GM12878 (cell line): Measurements from ENCODE around the gene STAT3. TPM values are rescaled to one million over a fixed set of nuclear protein-coding genes. Genes with fewer than 3 reads are reported as not detected.
"Not testable (repeated sequence)": the region's sequence is repeated elsewhere in the genome, so short reads cannot be mapped to it uniquely, and the experiment has no call there.

ENCODE experiments used
- ATAC-seq: fragments of 200-7000 bp; cut with Tn5 transposase; 3 replicates; pipeline ENCODE4 v1.9.1; 2020; ENCODE audit warnings: mild to moderate bottlenecking, moderate library complexity
- BruUV-seq: library from RNA; stranded (reverse); fragments of 400-500 nt; replicated peaks from 2 replicates; lab custom pipeline; 2021; lab: Mats Ljungman, UMichigan
- CTCF ChIA-PET: fragments of 300-600 bp; sonication (Branson Sonifier 250); formaldehyde crosslinking; extraction: SDS; loops from one replicate; lab custom pipeline; 2021; ENCODE audit warnings: inconsistent platforms; lab: Yijun Ruan, JAX
- POLR2A ChIA-PET: fragments of 350-600 bp; formaldehyde crosslinking; extraction: SDS; loops from one replicate; lab custom pipeline; 2021; ENCODE audit warnings: inconsistent platforms; lab: Charles Lee
- RAD21 ChIA-PET: fragments of 300-600 bp; sonication (Branson Sonifier 250); formaldehyde crosslinking; loops from one replicate; lab custom pipeline; 2023; ENCODE audit warnings: antibody characterized with exemption; ENCODE audit not compliant: unreplicated experiment; lab: Charles Lee
- SMC1A ChIA-PET: fragments of 300-600 bp; sonication (Branson Sonifier 250); formaldehyde crosslinking; loops from one replicate; lab custom pipeline; 2023; ENCODE audit not compliant: unreplicated experiment, uncharacterized antibody; lab: Charles Lee
- DNase-seq: peaks from one replicate; pipeline ENCODE4 v3.0.0-alpha.2; 2011; ENCODE audit warnings: low read depth, low spot score
- FAIRE-seq: peaks from 3 replicates; lab custom pipeline; 2011; peaks lifted over from hg19 to GRCh38; lab: Jason Lieb, UNC
- H2AFZ ChIP-seq: 2 replicates; pipeline ENCODE4 v1.6.0; 2011; ENCODE audit warnings: low read depth, low read length, control low read depth; ENCODE audit not compliant: control insufficient read depth
- H3K27ac ChIP-seq: 2 replicates; pipeline ENCODE4 v1.5.1; 2011; ENCODE audit warnings: control low read depth; ENCODE audit not compliant: control insufficient read depth, insufficient read depth
- H3K27me3 ChIP-seq, 2 experiments: replicated peaks in 1 of 2; 2 replicates each; pipeline versions ENCODE4 v1.6.0 to v1.6.1; 2011; ENCODE audit warnings: low read length in 1 of 2; ENCODE audit not compliant: control insufficient read depth in 2 of 2, insufficient read depth in 2 of 2
- H3K36me3 ChIP-seq, 2 experiments: 2 replicates each; pipeline ENCODE4 v1.5.1; 2011; ENCODE audit warnings: low read length in 1 of 2; ENCODE audit not compliant: control insufficient read depth in 2 of 2, insufficient read depth in 2 of 2
- H3K4me1 ChIP-seq: 2 replicates; pipeline ENCODE4 v1.6.1; 2011; ENCODE audit warnings: mild to moderate bottlenecking, low read length, moderate library complexity, mixed read lengths; ENCODE audit not compliant: control insufficient read depth, insufficient read depth
- H3K4me2 ChIP-seq: 2 replicates; pipeline ENCODE4 v1.6.0; 2011; ENCODE audit warnings: control low read depth; ENCODE audit not compliant: control insufficient read depth, insufficient read depth
- H3K4me3 ChIP-seq: fragments of 200-600 bp; sonication (generic); 2 replicates; pipeline ENCODE4 v1.5.1; 2016
- H3K79me2 ChIP-seq: 2 replicates; pipeline ENCODE4 v1.6.0; 2011; ENCODE audit warnings: low read length; ENCODE audit not compliant: control insufficient read depth, insufficient read depth
- H3K9ac ChIP-seq: 2 replicates; pipeline ENCODE4 v1.8.0; 2011; ENCODE audit warnings: low read length, control low read depth, mixed read lengths; ENCODE audit not compliant: control insufficient read depth, insufficient read depth
- H3K9me3 ChIP-seq: replicated peaks from 3 replicates; pipeline ENCODE4 v1.5.1; 2011; ENCODE audit warnings: mild to moderate bottlenecking, low read length; ENCODE audit not compliant: control insufficient read depth, insufficient read depth
- H4K20me1 ChIP-seq: 2 replicates; pipeline ENCODE4 v1.6.0; 2011; ENCODE audit not compliant: control insufficient read depth, insufficient read depth
- BHLHE40 ChIP-seq, 2 experiments: fragments of 450-650 bp in 1 of 2; IDR thresholded peaks; 2 replicates each; pipeline ENCODE4 v1.6.1; 2011 to 2017; ENCODE audit warnings: low read depth in 2 of 2, borderline replicate concordance in 1 of 2, improper control_type of control experiment in 1 of 2, low read length in 1 of 2, mild to moderate bottlenecking in 1 of 2
- HDAC6 ChIP-seq: fragments of 200-600 bp; sonication (generic); IDR thresholded peaks from one replicate; pipeline ENCODE4 v1.8.0; 2017; ENCODE audit warnings: antibody characterized with exemption; ENCODE audit not compliant: unreplicated experiment
- PML ChIP-seq: IDR thresholded peaks from 2 replicates; pipeline ENCODE4 v1.6.1; 2012; ENCODE audit warnings: low read length, inconsistent platforms
- TCF3 ChIP-seq: IDR thresholded peaks from 2 replicates; pipeline ENCODE4 v1.6.1; 2012; ENCODE audit warnings: low read depth, mild to moderate bottlenecking, low read length, borderline replicate concordance; ENCODE audit not compliant: insufficient read depth
- WGBS: methylation state at CpG from one replicate; pipeline ENCODE4 v1.1.6; 2016; ENCODE audit warnings: low lambda C conversion rate; ENCODE audit not compliant: insufficient replicate concordance, insufficient coverage; ENCODE audit errors: missing lambda C conversion rate; 5-methylcytosine and 5-hydroxymethylcytosine counted together
- in situ Hi-C: fragments of 300-500 bp; cut with MboI; formaldehyde crosslinking; loops from 9 replicates; pipeline ENCODE4 v1.14.3; 2018; ENCODE audit warnings: mixed read lengths
- intact Hi-C: fragments of 100-400 bp; cut with micrococcal nuclease; formaldehyde crosslinking; loops from one replicate; pipeline ENCODE4 v1.14.2; 2022; ENCODE audit not compliant: unreplicated experiment
- polyA plus RNA-seq, 11 experiments: library from polyadenylated mRNA; depleted of rRNA in 4 of 11; unstranded in 6 of 11; stranded (reverse) in 5 of 11; fragments of >200 nt; fragmentation: Nextera tagmentation in 4 of 11; fragmentation: Illumina TruSeq in 1 of 11; extraction: Ambion mirVana in 4 of 11; extraction: Trizol in 1 of 11; gene quantifications; 1 replicate in 1 of 11; 2 replicates in 10 of 11; pipeline versions ENCODE4 v1.2.1 to v1.2.3, GENCODE V29; 2011 to 2016; ENCODE audit warnings: inconsistent platforms in 2 of 11, missing spikeins in 2 of 11, low read depth in 1 of 11
- total RNA-seq, 4 experiments: library from RNA; depleted of rRNA in 3 of 4; stranded (reverse); fragments of >200 nt in 3 of 4; fragmentation: Illumina TruSeq in 1 of 4; extraction: Trizol in 1 of 4; gene quantifications; 2 replicates each; pipeline versions ENCODE4 v1.2.1 to v1.2.3, GENCODE V29; 2013 to 2021
- TF ChIP-seq, protein P1 (sequence below): fragments of 450-650 bp; IDR thresholded peaks from 2 replicates; pipeline ENCODE4 v1.6.1; 2017; ENCODE audit warnings: mild to moderate bottlenecking
- TF ChIP-seq, protein P2 (sequence below): fragments of 450-650 bp; IDR thresholded peaks from 2 replicates; pipeline ENCODE4 v1.6.1; 2016; ENCODE audit warnings: mild to moderate bottlenecking

The STAT3 gene
- total and polyA plus RNA-seq, 10 of the 15 experiments (the other 5 are each of a cell fraction or from before 2014, with no cell fraction given) = 18.4 to 96.4 (median 60.9) TPM

DNA sequence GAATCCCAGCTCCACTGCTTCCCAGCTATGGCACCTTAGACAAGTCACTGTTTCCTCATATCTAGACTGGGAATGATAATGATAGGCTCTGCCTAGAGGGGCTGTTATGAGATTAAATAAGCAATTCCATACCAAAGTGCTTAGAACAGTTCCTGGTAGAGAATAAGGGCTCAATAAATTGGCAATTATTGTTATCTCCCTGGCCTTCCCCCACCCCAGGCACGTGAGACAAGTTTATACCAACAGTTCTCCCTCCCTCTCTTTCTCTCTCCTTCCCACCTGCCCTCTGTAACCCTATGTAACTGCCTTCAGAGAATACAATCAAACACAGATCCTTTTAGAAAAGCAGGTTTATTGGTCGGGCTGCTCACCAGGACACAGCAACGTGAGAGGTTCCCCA, 13.9 kb upstream of the STAT3 start:
- no peak for DNase-seq
- no peak overlapping the region for H3K4me3 ChIP-seq
- ChIA-PET CTCF (interaction anchor here (0.5 to 16.2 kb wide), 23 partner anchors 9 to 439 kb away, joined by 3 to 732 read pairs (median 8); partner anchors contain the start of genes KCNH4 and STAT3), POLR2A (interaction anchor here (1.2 kb wide), 1 partner anchor 67 kb away, joined by 5 read pairs; no protein-coding TSS in a partner anchor), RAD21 (interaction anchor here (1.4 to 11.0 kb wide), 10 partner anchors 10 to 113 kb away, joined by 6 to 373 read pairs (median 10); partner anchors contain the start of genes STAT3 and STAT5A), SMC1A (interaction anchor here (0.6 to 22.3 kb wide), 18 partner anchors 9 to 220 kb away, joined by 3 to 528 read pairs (median 5); partner anchors contain the start of genes KCNH4 and STAT3)
- WGBS = 45% methylated on average over 3 of the region's 3 CpGs
- no peak overlapping the region for H3K27ac ChIP-seq
- H3K9me3 ChIP-seq = no peaks in the 10 kb centered on the region
- H3K79me2 ChIP-seq = no peaks in the 10 kb centered on the region
- no peak overlapping the region for H3K4me2 ChIP-seq
- FAIRE-seq = no peak
- H3K9ac ChIP-seq = no peak overlapping the region
- no peaks in the 10 kb centered on the region; the same call in 1 of the 2 replicates for H3K4me1 ChIP-seq
- H3K27me3 ChIP-seq = no peaks in the 10 kb centered on the region
- TF ChIP-seq BHLHE40 (IDR thresholded peaks at IDR 0.05; ENCODE audit: borderline replicate concordance in 1 of 2, low read depth in 2 of 2, low read length in 1 of 2) (peak in 1 of 2 experiments; percentile 20; a peak in 1 of 4 replicates), PML (no peak), HDAC6 (no peak), TCF3 (no peak)
- TF ChIP-seq, protein P1, sequence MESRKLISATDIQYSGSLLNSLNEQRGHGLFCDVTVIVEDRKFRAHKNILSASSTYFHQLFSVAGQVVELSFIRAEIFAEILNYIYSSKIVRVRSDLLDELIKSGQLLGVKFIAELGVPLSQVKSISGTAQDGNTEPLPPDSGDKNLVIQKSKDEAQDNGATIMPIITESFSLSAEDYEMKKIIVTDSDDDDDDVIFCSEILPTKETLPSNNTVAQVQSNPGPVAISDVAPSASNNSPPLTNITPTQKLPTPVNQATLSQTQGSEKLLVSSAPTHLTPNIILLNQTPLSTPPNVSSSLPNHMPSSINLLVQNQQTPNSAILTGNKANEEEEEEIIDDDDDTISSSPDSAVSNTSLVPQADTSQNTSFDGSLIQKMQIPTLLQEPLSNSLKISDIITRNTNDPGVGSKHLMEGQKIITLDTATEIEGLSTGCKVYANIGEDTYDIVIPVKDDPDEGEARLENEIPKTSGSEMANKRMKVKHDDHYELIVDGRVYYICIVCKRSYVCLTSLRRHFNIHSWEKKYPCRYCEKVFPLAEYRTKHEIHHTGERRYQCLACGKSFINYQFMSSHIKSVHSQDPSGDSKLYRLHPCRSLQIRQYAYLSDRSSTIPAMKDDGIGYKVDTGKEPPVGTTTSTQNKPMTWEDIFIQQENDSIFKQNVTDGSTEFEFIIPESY = no peak
- TF ChIP-seq, protein P2, sequence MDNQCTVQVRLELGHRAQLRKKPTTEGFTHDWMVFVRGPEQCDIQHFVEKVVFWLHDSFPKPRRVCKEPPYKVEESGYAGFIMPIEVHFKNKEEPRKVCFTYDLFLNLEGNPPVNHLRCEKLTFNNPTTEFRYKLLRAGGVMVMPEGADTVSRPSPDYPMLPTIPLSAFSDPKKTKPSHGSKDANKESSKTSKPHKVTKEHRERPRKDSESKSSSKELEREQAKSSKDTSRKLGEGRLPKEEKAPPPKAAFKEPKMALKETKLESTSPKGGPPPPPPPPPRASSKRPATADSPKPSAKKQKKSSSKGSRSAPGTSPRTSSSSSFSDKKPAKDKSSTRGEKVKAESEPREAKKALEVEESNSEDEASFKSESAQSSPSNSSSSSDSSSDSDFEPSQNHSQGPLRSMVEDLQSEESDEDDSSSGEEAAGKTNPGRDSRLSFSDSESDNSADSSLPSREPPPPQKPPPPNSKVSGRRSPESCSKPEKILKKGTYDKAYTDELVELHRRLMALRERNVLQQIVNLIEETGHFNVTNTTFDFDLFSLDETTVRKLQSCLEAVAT = no peak
- no TSS peak for BruUV-seq
- intact Hi-C loops = loop anchor here (10.0 kb wide), 2 partner anchors 177 to 217 kb away; partner anchors contain the start of genes HCRT and KCNH4
- no peaks in the 10 kb centered on the region; the same call in 1 of the 2 replicates for H4K20me1 ChIP-seq
- no peak for ATAC-seq
- no peak overlapping the region for H2AFZ ChIP-seq
- in situ Hi-C loops = loop anchor here (5.0 kb wide), 1 partner anchor 80 kb away; no protein-coding TSS in a partner anchor
- no peaks in the 10 kb centered on the region for H3K36me3 ChIP-seq

DNA sequence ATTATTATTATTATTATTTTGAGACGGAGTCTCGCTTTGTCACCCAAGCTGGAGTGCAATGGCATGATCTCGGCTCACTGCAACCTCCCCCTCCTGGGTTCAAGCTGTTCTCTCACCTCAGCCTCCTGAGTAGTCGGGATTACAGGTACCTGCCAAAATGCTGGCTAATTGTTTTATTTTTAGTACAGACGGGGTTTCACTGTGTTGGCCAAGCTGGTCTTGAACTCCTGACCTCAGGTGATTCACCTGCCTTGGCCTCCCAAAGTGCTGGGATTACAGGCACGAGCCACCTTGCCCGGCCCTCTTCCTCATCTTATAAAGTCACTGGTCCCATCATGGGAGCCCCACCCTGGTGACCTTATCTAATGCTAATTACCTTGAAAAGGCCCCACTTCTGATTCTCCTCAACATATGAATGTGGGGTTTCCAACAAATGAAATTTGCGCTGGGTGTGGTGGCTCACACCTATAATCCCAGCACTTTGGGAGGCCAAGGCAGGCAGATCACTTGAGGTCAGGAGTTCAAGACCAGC, 12.7 kb upstream of the STAT3 start:
- H3K4me1 ChIP-seq, H3K9me3 ChIP-seq, H2AFZ ChIP-seq, DNase-seq, H3K79me2 ChIP-seq, H3K9ac ChIP-seq, H4K20me1 ChIP-seq, H3K27me3 ChIP-seq, FAIRE-seq, POLR2A ChIA-PET, H3K36me3 ChIP-seq, H3K4me3 ChIP-seq, H3K4me2 ChIP-seq, ATAC-seq, H3K27ac ChIP-seq, BruUV-seq: not testable (repeated sequence)
- ChIA-PET RAD21 (interaction anchor here (11.0 kb wide), 1 partner anchor 82 kb away, joined by 373 read pairs; no protein-coding TSS in a partner anchor), CTCF (interaction anchor here (0.9 to 16.2 kb wide), 6 partner anchors 59 to 129 kb away, joined by 3 to 732 read pairs (median 13); no protein-coding TSS in a partner anchor), SMC1A (interaction anchor here (1.2 to 22.3 kb wide), 6 partner anchors 12 to 81 kb away, joined by 3 to 528 read pairs (median 10); partner anchors contain the start of gene STAT3)
- intact Hi-C loops = loop anchor here (10.0 kb wide), 2 partner anchors 176 to 216 kb away; partner anchors contain the start of genes HCRT and KCNH4
- 76% methylated on average over 8 of the region's 8 CpGs for WGBS
- in situ Hi-C loops = loop anchor here (5.0 kb wide), 1 partner anchor 79 kb away; no protein-coding TSS in a partner anchor
